GM21737 (cell line): Measurements from ENCODE around the gene POU6F1.

ENCODE experiments used
- ATAC-seq: cut with Tn5 transposase; IDR thresholded peaks from one replicate; pipeline ENCODE4 v1.9.1; 2021; ENCODE audit warnings: mild to moderate bottlenecking, moderate library complexity; ENCODE audit not compliant: unreplicated experiment

The POU6F1 gene

GRCh38 chr12:51198568-51199365 lies 19.1 kb downstream of the POU6F1 start:
- no peak for ATAC-seq

GRCh38 chr12:51197736-51198567 lies 19.9 kb downstream of the POU6F1 start:
- no peak for ATAC-seq

- ATAC-seq: no peak
Observed at GRCh38 chr12:51196547-51196946, 21.3 kb downstream of the POU6F1 start.

GRCh38 chr12:51195841-51196240 lies 22.0 kb downstream of the POU6F1 start:
- ATAC-seq: no peak

- ATAC-seq: no peak
Observed at GRCh38 chr12:51192284-51192671, 25.6 kb downstream of the POU6F1 start.

GRCh38 chr12:51191516-51192283 lies 26.2 kb downstream of the POU6F1 start:
- no peak for ATAC-seq

GRCh38 chr12:51190820-51191219 lies 27.0 kb downstream of the POU6F1 start:
- ATAC-seq: no peak

- ATAC-seq: no peak
Observed at GRCh38 chr12:51189790-51190355, 28.0 kb downstream of the POU6F1 start.

GRCh38 chr12:51188359-51189051 lies 29.4 kb downstream of the POU6F1 start:
- no peak for ATAC-seq

GRCh38 chr12:51187370-51187987 lies 30.4 kb downstream of the POU6F1 start:
- ATAC-seq: no peak

- no peak for ATAC-seq
Observed at GRCh38 chr12:51186465-51187085, 31.3 kb downstream of the POU6F1 start.

GRCh38 chr12:51185171-51185717 lies 32.6 kb downstream of the POU6F1 start:
- ATAC-seq: no peak

GRCh38 chr12:51183816-51184215 lies 34.0 kb downstream of the POU6F1 start:
- ATAC-seq: no peak

GRCh38 chr12:51183349-51183748 lies 34.5 kb downstream of the POU6F1 start:
- ATAC-seq: no peak

- ATAC-seq: no peak
Observed at GRCh38 chr12:51181558-51181957, 36.3 kb downstream of the POU6F1 start.

GRCh38 chr12:51177897-51178296 lies 40.0 kb downstream of the POU6F1 start:
- ATAC-seq: no peak

- ATAC-seq: no peak
Observed at GRCh38 chr12:51174501-51174900, 43.4 kb downstream of the POU6F1 start.

- peak; percentile 84 for ATAC-seq
Observed at GRCh38 chr12:51172515-51173431, 45.1 kb downstream of the POU6F1 start, which contains the start of gene TFCP2. TSS of gene TFCP2 (minus strand) at chr12:51173135. CDS start at chr12:51172422, 713 bp downstream.
